Suprapubic skin (tissue), 4 donors: ENCODE results near the gene ZNF75A. TPM values are rescaled to one million over a fixed set of nuclear protein-coding genes. Genes with fewer than 3 reads are reported as not detected.

ENCODE experiments used
- DNase-seq, 2 donors: peaks; one replicate each; pipeline ENCODE4 v3.0.0-alpha.2; 2019; ENCODE audit warnings: low spot score in 2 of 2
- H3K27ac ChIP-seq: fragments of 200-600 bp; sonication (generic); one replicate; pipeline ENCODE4 v1.5.1; 2019
- H3K27me3 ChIP-seq: fragments of 200-600 bp; sonication (generic); one replicate; pipeline ENCODE4 v1.5.1; 2019
- H3K36me3 ChIP-seq: fragments of 200-600 bp; sonication (generic); one replicate; pipeline ENCODE4 v1.5.1; 2019
- H3K4me1 ChIP-seq: fragments of 200-600 bp; sonication (generic); one replicate; pipeline ENCODE4 v1.5.1; 2019
- H3K4me3 ChIP-seq: fragments of 200-600 bp; sonication (generic); one replicate; pipeline ENCODE4 v1.5.1; 2019; ENCODE audit warnings: mild to moderate bottlenecking
- H3K9me3 ChIP-seq: fragments of 200-600 bp; sonication (generic); one replicate; pipeline ENCODE4 v1.5.1; 2019
- EP300 ChIP-seq: sonication (generic); formaldehyde crosslinking; IDR thresholded peaks from one replicate; pipeline ENCODE4 v1.6.1; 2017; ENCODE audit warnings: antibody characterized with exemption
- POLR2A ChIP-seq, 2 donors: fragments of 450-650 bp; IDR thresholded peaks; one replicate each; pipeline ENCODE4 v1.6.1; 2017; ENCODE audit warnings: antibody characterized with exemption in 2 of 2, mild to moderate bottlenecking in 2 of 2, moderate library complexity in 2 of 2
- POLR2AphosphoS5 ChIP-seq, 3 donors: sonication (generic); formaldehyde crosslinking; IDR thresholded peaks; one replicate each; pipeline ENCODE4 v1.6.1; 2017; ENCODE audit warnings: antibody characterized with exemption in 3 of 3
- WGBS: methylation state at CpG from one replicate; pipeline ENCODE4 v1.1.5; 2018; 5-methylcytosine and 5-hydroxymethylcytosine counted together
- total RNA-seq, 4 donors: library from RNA; depleted of rRNA; stranded (reverse); fragments of >200 nt; gene quantifications; one replicate each; pipeline ENCODE4 v1.1.0, GENCODE V29; 2016
- TF ChIP-seq, protein P1 (sequence below), 2 donors: fragments of 200-600 bp in 1 of 2; fragments of 450-650 bp in 1 of 2; sonication (generic) in 1 of 2; IDR thresholded peaks; one replicate each; pipeline ENCODE4 v1.5.1; 2016 to 2019; ENCODE audit warnings: antibody characterized with exemption in 2 of 2, mild to moderate bottlenecking in 1 of 2, moderate library complexity in 1 of 2

The ZNF75A gene
- total RNA-seq, 4 donors from 2014 or later: 13.8 to 40.4 (median 19.1) TPM

DNA sequence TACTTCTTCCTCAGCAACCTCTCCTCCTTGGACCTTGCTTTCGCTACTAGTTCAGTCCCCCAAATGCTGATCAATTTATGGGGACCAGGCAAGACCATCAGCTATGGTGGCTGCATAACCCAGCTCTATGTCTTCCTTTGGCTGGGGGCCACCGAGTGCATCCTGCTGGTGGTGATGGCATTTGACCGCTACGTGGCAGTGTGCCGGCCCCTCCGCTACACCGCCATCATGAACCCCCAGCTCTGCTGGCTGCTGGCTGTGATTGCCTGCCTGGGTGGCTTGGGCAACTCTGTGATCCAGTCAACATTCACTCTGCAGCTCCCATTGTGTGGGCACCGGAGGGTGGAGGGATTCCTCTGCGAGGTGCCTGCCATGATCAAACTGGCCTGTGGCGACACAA lies 50.8 kb downstream of the ZNF75A start:
- Histone ChIP-seq H3K36me3 (no peaks in the 10 kb centered on the region), H3K9me3 (no peaks in the 10 kb centered on the region), H3K4me3 (no peak overlapping the region), H3K4me1 (no peaks in the 10 kb centered on the region), H3K27ac (no peak overlapping the region), H3K27me3 (peaks cover 4% of the 10 kb centered on the region)
- no peak for TF ChIP-seq POLR2AphosphoS5 (IDR thresholded peaks at IDR 0.05)
- TF ChIP-seq, protein P1, sequence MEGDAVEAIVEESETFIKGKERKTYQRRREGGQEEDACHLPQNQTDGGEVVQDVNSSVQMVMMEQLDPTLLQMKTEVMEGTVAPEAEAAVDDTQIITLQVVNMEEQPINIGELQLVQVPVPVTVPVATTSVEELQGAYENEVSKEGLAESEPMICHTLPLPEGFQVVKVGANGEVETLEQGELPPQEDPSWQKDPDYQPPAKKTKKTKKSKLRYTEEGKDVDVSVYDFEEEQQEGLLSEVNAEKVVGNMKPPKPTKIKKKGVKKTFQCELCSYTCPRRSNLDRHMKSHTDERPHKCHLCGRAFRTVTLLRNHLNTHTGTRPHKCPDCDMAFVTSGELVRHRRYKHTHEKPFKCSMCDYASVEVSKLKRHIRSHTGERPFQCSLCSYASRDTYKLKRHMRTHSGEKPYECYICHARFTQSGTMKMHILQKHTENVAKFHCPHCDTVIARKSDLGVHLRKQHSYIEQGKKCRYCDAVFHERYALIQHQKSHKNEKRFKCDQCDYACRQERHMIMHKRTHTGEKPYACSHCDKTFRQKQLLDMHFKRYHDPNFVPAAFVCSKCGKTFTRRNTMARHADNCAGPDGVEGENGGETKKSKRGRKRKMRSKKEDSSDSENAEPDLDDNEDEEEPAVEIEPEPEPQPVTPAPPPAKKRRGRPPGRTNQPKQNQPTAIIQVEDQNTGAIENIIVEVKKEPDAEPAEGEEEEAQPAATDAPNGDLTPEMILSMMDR (IDR thresholded peaks at IDR 0.05): no peak
- no peak for TF ChIP-seq EP300
- TF ChIP-seq POLR2A (IDR thresholded peaks at IDR 0.05): no peak
- DNase-seq: no peak
- WGBS: 86% methylated on average over 7 of the region's 10 CpGs

DNA sequence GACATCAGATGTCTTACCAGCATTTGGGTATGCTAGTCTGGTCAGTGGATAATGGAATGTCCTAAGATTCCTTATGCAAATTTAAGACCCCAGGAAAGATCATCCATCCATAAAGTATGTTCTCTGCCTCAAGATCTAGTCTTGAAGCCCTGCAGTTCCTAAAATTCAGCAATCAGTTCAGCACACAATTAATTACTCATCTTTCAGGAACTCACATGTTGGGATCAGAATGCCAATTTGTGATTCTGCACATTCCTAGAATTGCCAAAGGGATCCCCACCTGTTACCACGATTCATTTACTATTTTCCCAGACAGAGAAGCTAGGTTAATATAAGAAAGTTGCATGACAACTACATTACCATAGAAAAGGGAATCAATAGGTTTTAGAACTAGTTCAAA lies 53.6 kb downstream of the ZNF75A start:
- DNase-seq: no peak
- Histone ChIP-seq H3K27me3 (peaks cover 11% of the 10 kb centered on the region), H3K9me3 (no peaks in the 10 kb centered on the region), H3K4me3 (no peak overlapping the region), H3K27ac (no peak overlapping the region), H3K4me1 (no peaks in the 10 kb centered on the region), H3K36me3 (no peaks in the 10 kb centered on the region)
- 0% methylated on average over 1 of the region's 1 CpG for WGBS
- TF ChIP-seq, protein P1 (IDR thresholded peaks at IDR 0.05): no peak
- TF ChIP-seq POLR2AphosphoS5 (IDR thresholded peaks at IDR 0.05) (no peak), POLR2A (IDR thresholded peaks at IDR 0.05) (no peak), EP300 (no peak)

DNA sequence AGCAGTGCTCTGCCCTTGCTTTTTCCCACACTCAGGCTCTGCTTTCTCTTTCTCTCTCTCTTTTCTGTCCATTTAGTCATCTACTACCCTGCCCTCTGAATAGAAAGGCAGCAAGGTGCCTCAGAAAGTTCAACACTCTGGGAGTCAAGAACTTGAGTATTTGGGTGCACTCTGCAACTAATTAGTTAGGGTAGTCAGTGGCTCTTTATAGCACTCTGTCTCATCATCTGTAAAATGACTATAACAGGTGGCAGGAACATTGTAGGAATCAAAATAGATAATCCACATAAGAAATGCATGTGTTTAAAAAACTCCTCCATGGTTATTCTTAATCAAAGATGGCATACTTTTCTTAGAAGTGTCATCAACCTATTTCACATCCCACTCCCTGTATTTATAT lies 57.6 kb downstream of the ZNF75A start:
- TF ChIP-seq, protein P1 (IDR thresholded peaks at IDR 0.05): no peak
- TF ChIP-seq EP300 (no peak), POLR2A (IDR thresholded peaks at IDR 0.05) (no peak), POLR2AphosphoS5 (IDR thresholded peaks at IDR 0.05) (no peak)
- no peak for DNase-seq
- peaks cover 11% of the 10 kb centered on the region for H3K27me3 ChIP-seq
- H3K4me1 ChIP-seq: no peaks in the 10 kb centered on the region
- no peak overlapping the region for H3K4me3 ChIP-seq
- peaks cover 6% of the 10 kb centered on the region for H3K9me3 ChIP-seq
- H3K36me3 ChIP-seq: no peaks in the 10 kb centered on the region
- no peak overlapping the region for H3K27ac ChIP-seq

DNA sequence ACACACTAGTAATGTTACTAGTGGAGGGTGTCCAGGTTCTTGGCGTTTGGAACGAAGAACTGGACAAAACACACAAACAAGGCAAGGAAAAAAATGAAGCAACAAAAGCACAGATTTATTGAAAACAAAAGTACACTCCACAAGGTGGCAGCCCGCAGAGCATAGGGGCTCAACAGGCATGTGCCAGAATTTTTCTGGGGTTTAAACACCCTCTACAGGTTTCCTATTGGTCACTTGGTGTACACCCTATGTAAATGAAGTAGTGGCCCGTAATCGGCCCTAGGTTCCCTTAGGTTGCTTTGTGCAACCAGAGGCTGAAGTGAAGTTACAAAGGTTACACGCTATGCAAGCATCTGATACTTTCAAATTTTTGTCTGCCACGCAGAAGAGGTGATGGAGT lies 58.5 kb downstream of the ZNF75A start:
- TF ChIP-seq EP300: no peak
- no peak for TF ChIP-seq POLR2A (IDR thresholded peaks at IDR 0.05)
- TF ChIP-seq, protein P1 (IDR thresholded peaks at IDR 0.05): no peak
- no peak for TF ChIP-seq POLR2AphosphoS5 (IDR thresholded peaks at IDR 0.05)
- Histone ChIP-seq H3K4me1 (no peaks in the 10 kb centered on the region), H3K4me3 (no peak overlapping the region), H3K27me3 (peaks cover 11% of the 10 kb centered on the region), H3K27ac (no peak overlapping the region), H3K36me3 (no peaks in the 10 kb centered on the region), H3K9me3 (peaks cover 6% of the 10 kb centered on the region)
- WGBS: 90% methylated on average over 7 of the region's 7 CpGs
- DNase-seq: no peak

DNA sequence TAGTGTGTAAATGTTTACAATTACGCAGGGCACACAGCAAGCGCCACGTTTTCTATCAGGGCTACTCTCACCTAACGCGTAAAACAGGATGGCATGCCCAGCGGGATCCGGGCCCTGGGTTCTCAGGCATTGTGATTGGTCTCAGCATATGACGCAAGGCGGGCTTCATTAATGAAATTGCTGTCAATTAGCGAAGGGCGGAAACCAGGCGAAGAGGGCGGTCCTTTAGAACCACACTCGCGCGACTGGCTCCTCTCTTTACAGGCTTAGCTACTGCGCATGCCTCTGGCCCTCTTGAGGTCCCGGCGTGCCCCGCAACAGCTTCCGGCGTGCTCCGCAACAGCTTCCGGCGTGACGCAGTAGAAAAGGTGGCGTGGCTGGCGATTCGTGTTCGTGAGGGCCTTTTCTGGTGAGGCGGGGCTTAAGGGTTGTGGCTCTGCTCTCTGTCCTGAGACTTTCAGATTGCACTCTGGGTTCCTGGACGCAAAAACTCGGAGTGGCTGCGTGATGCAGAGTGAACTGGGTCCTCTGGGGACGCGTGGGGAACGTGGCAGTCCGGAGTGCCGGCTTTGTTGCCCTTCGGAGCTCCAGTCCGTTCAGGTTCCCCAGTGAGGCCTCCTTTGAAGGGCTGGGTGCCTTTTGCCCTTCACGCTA lies 59.6 kb downstream of the ZNF75A start:
- H3K9me3 ChIP-seq: peaks cover 6% of the 10 kb centered on the region
- DNase-seq: peak; percentile 66 to 81
- H3K27me3 ChIP-seq: peaks cover 11% of the 10 kb centered on the region
- H3K27ac ChIP-seq: peak overlapping the region; percentile 32
- TF ChIP-seq EP300: no peak
- TF ChIP-seq, protein P1 (IDR thresholded peaks at IDR 0.05): no peak
- H3K36me3 ChIP-seq: no peaks in the 10 kb centered on the region
- peak overlapping the region; percentile 33 for H3K4me3 ChIP-seq
- no peaks in the 10 kb centered on the region for H3K4me1 ChIP-seq
- WGBS: 24% methylated on average over 33 of the region's 42 CpGs

Other genes with a start within 250 kb of the ZNF75A start
- gene IL32, start 239.9 kb upstream of the ZNF75A start, total RNA-seq: 10 to 100 TPM in 1 of 4 donors, 1 to 10 TPM in 3; 2.6 to 11.9 (median 6.1) TPM
- gene ZSCAN10, start 206.2 kb upstream of the ZNF75A start, total RNA-seq: not detected
- gene ZNF205, start 192.9 kb upstream of the ZNF75A start, total RNA-seq: 10 to 100 TPM; 18.3 to 22.5 (median 20.9) TPM
- 10 to 100 TPM; 14.0 to 18.0 (median 16.4) TPM for gene ZNF213, start 170.5 kb upstream of the ZNF75A start, total RNA-seq
- gene OR1F1, start 117.3 kb upstream of the ZNF75A start, total RNA-seq: not detected
- gene ZNF200, start 70.3 kb upstream of the ZNF75A start, total RNA-seq: 1 to 10 TPM; 2.6 to 7.7 (median 4.8) TPM
- under 1 TPM in 3 of 4 donors, not detected in 1; 0.16 to 0.40 (median 0.17) TPM for gene MEFV, start 48.9 kb upstream of the ZNF75A start, total RNA-seq
- gene ZNF263, start 22.0 kb upstream of the ZNF75A start, total RNA-seq: 10 to 100 TPM; 40.6 to 56.3 (median 45.1) TPM
- gene TIGD7, start 67 bp upstream of the ZNF75A start, total RNA-seq: 1 to 10 TPM; 1.9 to 4.3 (median 2.1) TPM
- gene OR2C1, start 50.4 kb downstream of the ZNF75A start, total RNA-seq: under 1 TPM in 1 of 4 donors, not detected in 3; 0.34 TPM
- 10 to 100 TPM in 3 of 4 donors, 1 to 10 TPM in 1; 9.7 to 20.9 (median 11.9) TPM for gene ZSCAN32, start 95.5 kb downstream of the ZNF75A start, total RNA-seq
- 10 to 100 TPM in 1 of 4 donors, 1 to 10 TPM in 3; 8.4 to 14.9 (median 9.7) TPM for gene ZNF174, start 95.7 kb downstream of the ZNF75A start, total RNA-seq
- 1 to 10 TPM; 1.5 to 4.3 (median 2.4) TPM for gene ZNF597, start 138.0 kb downstream of the ZNF75A start, total RNA-seq
- gene NAA60, start 138.2 kb downstream of the ZNF75A start, total RNA-seq: 10 to 100 TPM; 20.9 to 40.2 (median 26.4) TPM
- gene C16orf90, start 190.0 kb downstream of the ZNF75A start, total RNA-seq: not detected
- gene CLUAP1, start 195.5 kb downstream of the ZNF75A start, total RNA-seq: 10 to 100 TPM in 1 of 4 donors, 1 to 10 TPM in 3; 4.9 to 12.6 (median 6.6) TPM